ENCODE data around the gene ACYP2. TPM values are rescaled to one million over a fixed set of nuclear protein-coding genes. Genes with fewer than 3 reads are reported as not detected.

ACYP2 gene
- total RNA-seq, 6 experiments from 2014 or later: 8.6 to 15.8 (median 9.8) TPM

- Mint-ChIP-seq H3K27me3 (ENCODE audit: insufficient read depth) (no peaks in the 10 kb centered on the region), H3K36me3 (ENCODE audit: low read depth) (peaks cover 11% of the 10 kb centered on the region), H3K9me3 (peaks cover 12% of the 10 kb centered on the region), H3K4me3 (peak overlapping the region; percentile 64; the same call in 1 of the 2 replicates), H3K27ac (no peak overlapping the region), H3K4me1 (ENCODE audit: low read depth) (peaks cover 60% of the 10 kb centered on the region)
- TF ChIP-seq CTCF (IDR thresholded peaks at IDR 0.05): no peak
- DNase-seq: no peak
Observed at GRCh38 chr2:54209379-54209778, 94.0 kb downstream of the ACYP2 start.

- H3K36me3 Mint-ChIP-seq (ENCODE audit: low read depth): peaks cover 19% of the 10 kb centered on the region
- peak overlapping the region; percentile 14; the same call in 1 of the 2 replicates for H3K4me3 Mint-ChIP-seq
- peaks cover 42% of the 10 kb centered on the region for H3K4me1 Mint-ChIP-seq (ENCODE audit: low read depth)
- no peak for TF ChIP-seq CTCF (IDR thresholded peaks at IDR 0.05)
- peaks cover 22% of the 10 kb centered on the region for H3K9me3 Mint-ChIP-seq
- peak; percentile 91 for DNase-seq
- H3K27me3 Mint-ChIP-seq (ENCODE audit: insufficient read depth): no peaks in the 10 kb centered on the region; the same call in 1 of the 2 replicates
- H3K27ac Mint-ChIP-seq: peak overlapping the region; percentile 52; the same call in 1 of the 2 replicates
Observed at GRCh38 chr2:54212456-54212855, 97.0 kb downstream of the ACYP2 start.

- Mint-ChIP-seq H3K27ac (no peak overlapping the region), H3K4me1 (ENCODE audit: low read depth) (peaks cover 36% of the 10 kb centered on the region), H3K9me3 (peaks cover 22% of the 10 kb centered on the region), H3K4me3 (no peak overlapping the region), H3K36me3 (ENCODE audit: low read depth) (peaks cover 19% of the 10 kb centered on the region), H3K27me3 (ENCODE audit: insufficient read depth) (no peaks in the 10 kb centered on the region; the same call in 1 of the 2 replicates)
- TF ChIP-seq CTCF (IDR thresholded peaks at IDR 0.05): no peak
- no peak for DNase-seq
Observed at GRCh38 chr2:54213082-54213481, 97.7 kb downstream of the ACYP2 start.

GRCh38 chr2:54224997-54225396 lies 109.6 kb downstream of the ACYP2 start:
- H3K4me1 Mint-ChIP-seq (ENCODE audit: low read depth): no peaks in the 10 kb centered on the region
- H3K9me3 Mint-ChIP-seq: no peaks in the 10 kb centered on the region
- peaks cover 3% of the 10 kb centered on the region; the same call in 1 of the 2 replicates for H3K27me3 Mint-ChIP-seq (ENCODE audit: insufficient read depth)
- no peak overlapping the region for H3K27ac Mint-ChIP-seq
- DNase-seq: no peak
- no peak for TF ChIP-seq CTCF (IDR thresholded peaks at IDR 0.05)
- peaks cover 4% of the 10 kb centered on the region; the same call in 1 of the 2 replicates for H3K36me3 Mint-ChIP-seq (ENCODE audit: low read depth)
- no peak overlapping the region for H3K4me3 Mint-ChIP-seq

- peaks cover 4% of the 10 kb centered on the region; the same call in 1 of the 2 replicates for H3K36me3 Mint-ChIP-seq (ENCODE audit: low read depth)
- H3K27me3 Mint-ChIP-seq (ENCODE audit: insufficient read depth): peaks cover 4% of the 10 kb centered on the region; the same call in 1 of the 2 replicates
- no peak overlapping the region for H3K4me3 Mint-ChIP-seq
- H3K9me3 Mint-ChIP-seq: no peaks in the 10 kb centered on the region
- DNase-seq: no peak
- no peak for TF ChIP-seq CTCF (IDR thresholded peaks at IDR 0.05)
- H3K4me1 Mint-ChIP-seq (ENCODE audit: low read depth): no peaks in the 10 kb centered on the region
- no peak overlapping the region for H3K27ac Mint-ChIP-seq
Observed at GRCh38 chr2:54226260-54226659, 110.8 kb downstream of the ACYP2 start.

Measured in HFFc6 (cell line).